ENCODE measurements around the gene NBDY.
"Not testable (repeated sequence)": the region's sequence is repeated elsewhere in the genome, so short reads cannot be mapped to it uniquely, and the experiment has no call there.

Gene NBDY, protein sequence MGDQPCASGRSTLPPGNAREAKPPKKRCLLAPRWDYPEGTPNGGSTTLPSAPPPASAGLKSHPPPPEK

DNA sequence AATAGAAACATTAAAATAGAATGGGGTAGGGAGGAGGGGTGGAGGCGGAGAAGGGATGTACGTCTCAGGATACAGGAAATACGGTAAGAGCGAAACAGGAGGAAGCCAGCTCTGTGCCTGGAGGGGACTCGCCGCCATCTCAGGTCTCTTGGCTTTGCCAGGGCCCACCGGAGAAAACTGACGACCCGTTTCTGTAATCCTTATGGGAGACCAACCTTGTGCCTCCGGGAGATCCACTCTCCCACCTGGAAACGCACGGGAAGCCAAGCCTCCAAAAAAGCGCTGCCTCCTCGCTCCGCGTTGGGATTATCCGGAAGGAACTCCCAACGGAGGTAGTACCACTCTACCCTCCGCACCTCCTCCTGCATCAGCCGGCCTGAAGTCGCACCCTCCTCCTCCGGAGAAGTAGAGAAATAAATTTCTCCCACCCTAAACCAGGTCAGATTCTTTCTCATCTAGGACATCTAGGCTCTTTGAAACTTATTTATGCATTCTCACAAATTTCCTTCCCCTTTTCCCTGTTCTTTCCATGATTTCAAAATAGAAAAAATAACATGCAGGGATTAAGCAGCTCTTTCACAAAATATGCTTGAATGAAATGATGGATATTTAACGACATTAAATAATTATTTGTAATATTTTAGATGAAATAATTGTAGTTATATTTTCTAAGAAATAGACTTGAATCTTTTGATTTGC lies at the start of gene NBDY:
TSS of gene NBDY (plus strand) at position 92 of the 699 bp plus-strand sequence. CDS start at position 203, 111 bp downstream.
- DNase-seq: peak; percentile 1 to 30

GRCh38 chrX:56704530-56704929 lies 24.5 kb upstream of the NBDY start:
- not testable (repeated sequence) for DNase-seq

DNA sequence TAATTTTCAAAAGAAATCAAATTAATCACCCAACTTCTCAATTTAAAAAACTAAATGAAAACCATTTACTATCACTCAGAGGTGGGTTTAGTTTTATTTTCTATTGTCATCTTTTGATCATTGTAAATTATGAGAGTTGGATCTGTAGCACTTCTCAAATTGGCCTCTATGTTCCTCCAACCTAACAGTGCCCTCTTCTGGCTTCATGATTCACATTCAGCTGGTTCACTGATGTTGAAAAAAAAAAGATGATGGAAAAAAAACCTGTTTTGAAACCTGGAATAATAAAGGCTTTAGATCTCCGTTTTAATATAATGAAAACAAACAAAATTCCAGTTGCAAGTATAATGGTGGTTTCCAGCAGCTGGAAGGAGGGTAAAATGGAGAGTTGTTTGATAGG lies 2.4 kb upstream of the NBDY start:
- peak; percentile 4 to 19 for DNase-seq

DNA sequence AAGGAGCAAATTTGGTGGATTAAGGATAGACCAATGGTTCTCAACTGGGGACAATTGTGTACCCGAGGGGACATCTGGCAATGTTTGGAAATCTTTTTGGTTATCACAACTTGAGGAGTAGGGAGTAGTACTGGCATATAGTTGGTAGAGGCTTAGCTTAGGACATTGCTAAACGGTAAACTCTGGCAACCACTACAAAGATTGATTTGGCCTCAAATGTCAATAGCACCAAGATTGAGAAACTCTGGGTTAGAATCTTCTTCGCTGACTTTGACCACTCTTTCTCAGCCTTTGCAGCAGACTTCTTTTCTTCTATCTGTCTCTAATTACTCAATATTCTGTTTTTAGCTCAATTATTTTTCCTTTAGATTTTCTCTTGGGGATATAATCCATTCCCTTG lies 1.5 kb upstream of the NBDY start:
- DNase-seq: no peak

GRCh38 chrX:56728321-56728720 lies 722 bp upstream of the NBDY start:
- DNase-seq: peak in 1 of 2 experiments; percentile 8

DNA sequence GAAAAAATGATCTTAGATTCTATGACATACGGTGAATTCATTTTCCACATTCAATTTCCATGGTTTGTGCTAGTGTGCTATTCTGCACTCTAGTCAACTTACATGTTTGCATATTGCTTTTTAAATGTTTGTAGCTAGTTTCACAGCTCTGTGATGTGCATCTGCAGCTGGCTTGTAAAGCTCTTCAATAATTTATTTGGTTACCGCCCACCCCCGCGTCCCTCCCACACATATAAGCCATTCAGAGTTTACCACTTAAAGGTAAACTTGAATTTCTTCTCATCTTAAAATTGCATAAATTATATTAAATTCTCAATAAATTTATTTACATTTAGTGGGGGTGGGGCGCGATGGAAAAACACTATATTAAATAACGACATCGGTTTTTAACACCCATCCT lies 291 bp upstream of the NBDY start:
- DNase-seq: peak; percentile 0 to 16

DNA sequence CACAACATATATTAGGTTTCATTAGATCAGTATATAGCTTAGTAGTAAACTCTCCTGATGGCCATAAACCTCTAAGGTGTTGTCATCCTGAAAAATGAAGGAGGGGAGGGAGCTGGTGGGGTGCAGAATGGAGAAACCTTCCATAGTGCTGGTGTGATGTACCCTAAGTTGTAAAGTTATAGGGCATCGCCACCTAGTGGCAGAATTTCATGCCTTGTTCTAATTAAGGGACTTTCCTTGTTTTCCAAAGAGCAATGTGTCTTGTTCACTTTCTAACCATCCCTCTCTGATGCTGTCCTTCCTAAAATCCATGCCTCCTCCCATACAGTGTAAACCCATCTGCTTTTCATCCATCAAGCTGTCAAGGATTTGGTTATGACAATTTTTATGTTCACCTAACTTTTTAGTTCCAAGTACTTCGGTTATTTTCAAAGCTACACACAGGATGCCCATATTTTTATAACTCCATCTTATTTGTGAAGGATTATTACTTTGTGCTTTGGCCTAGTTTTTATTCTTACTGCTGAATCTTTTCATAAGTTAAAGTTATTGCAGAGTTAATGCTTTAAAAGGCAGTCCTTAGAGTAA lies 4.5 kb downstream of the NBDY start:
- DNase-seq: peak in 1 of 2 experiments; percentile 5

DNA sequence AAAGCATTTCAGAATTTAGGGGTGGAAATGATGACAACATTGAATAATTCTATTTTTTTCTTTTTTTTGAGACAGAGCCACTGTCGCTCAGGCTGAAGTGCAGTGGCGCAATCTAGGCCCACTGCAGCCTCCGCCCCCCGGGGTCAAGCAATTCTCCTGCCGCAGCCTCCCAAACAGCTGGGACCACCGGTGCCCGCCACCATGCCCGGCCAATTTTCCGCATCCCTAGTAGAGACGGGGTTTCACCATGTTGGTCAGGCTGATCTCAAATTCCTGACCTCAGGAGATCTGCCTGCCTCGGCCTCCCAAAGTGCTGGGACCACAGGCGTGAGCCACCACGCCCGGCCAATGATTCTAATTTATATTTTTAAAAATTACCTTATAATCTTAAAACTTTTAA lies 7.2 kb downstream of the NBDY start:
- no peak for DNase-seq

- DNase-seq: no peak
These were observed 9.6 kb downstream of the NBDY start for GRCh38 chrX:56738670-56739069.

- DNase-seq: peak in 1 of 2 experiments; percentile 40
These were observed 16.0 kb downstream of the NBDY start for GRCh38 chrX:56744996-56745395.

DNA sequence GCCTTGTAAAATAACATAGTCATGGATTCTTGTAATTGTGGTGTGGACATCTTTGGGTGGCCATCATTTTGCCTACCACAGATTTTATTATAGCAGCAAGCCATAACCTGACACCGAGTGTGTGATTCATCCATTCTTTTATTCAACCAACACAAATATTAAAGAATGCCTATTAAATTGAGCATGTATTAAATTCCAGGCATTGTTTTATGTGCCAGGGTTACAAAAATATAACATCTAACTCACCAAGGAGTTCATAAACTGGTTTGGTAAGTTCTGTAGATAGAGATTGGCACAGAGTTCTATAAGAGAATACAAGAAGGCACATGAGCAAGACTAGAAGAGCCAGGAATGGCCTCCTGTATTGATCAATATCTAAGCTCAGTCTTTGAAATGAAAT lies 18.0 kb downstream of the NBDY start:
- no peak for DNase-seq

GRCh38 chrX:56751071-56751470 lies 22.0 kb downstream of the NBDY start:
- DNase-seq: peak in 1 of 2 experiments; percentile 10

DNA sequence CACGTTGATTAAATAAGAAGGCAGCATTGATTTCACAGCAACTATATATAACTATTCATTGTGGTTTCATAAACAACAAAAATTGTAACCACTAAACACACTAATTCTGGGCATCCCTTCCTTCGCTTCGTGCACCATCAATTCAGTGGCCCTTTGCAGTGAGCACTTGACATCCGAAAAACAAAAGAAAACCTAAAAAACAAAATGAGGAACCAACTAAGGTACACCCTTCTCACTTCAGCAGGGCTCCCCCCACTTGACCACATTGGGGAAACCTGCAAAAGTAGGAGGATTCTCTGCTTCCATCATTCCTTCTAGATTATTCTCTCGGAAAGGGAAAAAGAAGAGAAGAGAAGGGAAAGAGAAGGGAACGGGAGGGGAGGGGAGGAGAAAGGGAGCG lies 28.3 kb downstream of the NBDY start:
- no peak for DNase-seq

DNA sequence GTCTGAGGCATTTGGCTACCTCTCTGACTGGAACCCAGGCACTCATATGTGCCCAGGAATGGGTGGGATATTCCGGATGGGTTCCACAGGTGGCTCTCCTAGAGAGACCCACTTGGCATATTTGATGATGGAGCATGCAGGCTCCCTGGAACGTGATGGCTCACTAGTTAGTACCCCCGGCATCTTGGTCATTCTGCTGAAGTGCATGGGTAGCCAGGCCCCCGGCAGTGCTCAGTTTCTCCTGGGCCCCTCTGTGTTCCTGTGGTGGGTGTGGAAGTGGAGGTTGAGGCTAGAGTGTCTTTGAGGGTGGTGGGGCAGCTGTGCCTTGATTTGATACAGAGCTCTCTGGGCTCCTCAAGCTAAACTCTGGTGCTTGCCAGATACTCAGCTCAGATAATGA lies 29.4 kb downstream of the NBDY start:
- no peak for DNase-seq

DNA sequence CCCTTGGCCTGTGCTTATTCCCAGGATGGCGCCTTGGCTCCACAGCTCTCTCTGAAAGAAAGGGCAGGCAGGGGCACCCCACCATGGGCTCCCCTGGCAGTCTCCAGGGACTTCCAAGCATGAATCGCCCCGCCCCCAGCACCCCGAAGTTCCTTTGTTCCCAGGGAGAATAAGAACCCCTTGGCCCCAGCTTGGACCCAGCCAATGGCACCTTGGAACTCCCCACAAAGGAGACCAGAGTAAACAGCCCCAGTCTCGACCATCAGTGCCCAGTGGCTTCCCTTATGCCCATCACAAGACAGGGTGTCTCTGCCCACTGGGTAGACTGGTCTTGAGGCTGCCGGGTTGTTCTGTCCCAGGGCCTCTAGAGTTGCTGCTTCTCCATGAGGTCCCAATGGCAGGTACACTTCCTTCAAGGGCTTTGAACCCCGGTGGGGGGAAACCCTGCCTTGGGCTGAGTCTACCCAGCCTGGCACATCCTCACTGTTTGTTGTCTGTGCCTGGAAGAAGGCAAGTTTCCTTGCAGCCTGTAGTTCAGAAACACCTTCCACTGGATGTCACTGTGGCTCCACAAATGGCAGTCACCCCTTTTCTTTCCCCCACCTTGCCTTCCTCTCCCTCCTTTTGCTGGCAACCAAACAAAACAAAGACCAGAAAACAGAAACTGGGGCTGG lies 30.8 kb downstream of the NBDY start:
- DNase-seq: no peak

DNA sequence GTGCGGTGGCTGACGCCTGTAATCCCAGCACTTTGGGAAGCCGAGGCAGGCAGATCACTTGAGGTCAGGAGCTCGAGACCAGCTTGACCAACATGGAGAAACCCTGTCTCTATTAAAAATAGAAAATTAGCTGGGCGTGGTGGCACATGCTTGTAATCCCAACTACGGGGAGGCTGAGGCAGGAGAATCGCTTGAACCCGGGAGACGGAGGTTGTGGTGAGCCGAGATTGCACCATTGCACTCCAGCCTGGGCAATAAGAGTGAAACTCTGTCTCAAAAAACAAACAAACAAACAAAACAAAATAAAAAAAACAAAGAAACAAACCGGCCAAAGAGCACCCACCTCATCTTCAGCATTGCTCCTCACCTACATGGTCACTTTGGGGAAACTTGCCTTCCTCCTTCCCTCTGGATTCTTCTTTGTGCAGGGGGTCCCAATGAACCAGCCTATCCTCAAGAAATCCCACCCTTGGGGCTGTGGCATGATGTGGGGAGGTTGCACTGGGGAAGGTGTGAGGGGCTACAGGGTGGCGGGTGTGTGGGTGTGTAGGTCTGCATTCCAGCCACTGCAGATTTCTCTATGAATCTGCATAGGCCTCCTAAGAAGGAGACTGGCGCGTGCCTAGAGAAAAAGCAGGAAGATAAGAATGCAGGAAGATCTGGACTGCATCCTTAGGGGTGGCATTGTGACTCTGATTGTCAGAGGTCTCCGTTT lies 31.5 kb downstream of the NBDY start:
- not testable (repeated sequence) for DNase-seq

- DNase-seq: no peak
These were observed 32.1 kb downstream of the NBDY start for GRCh38 chrX:56761167-56761566.

DNA sequence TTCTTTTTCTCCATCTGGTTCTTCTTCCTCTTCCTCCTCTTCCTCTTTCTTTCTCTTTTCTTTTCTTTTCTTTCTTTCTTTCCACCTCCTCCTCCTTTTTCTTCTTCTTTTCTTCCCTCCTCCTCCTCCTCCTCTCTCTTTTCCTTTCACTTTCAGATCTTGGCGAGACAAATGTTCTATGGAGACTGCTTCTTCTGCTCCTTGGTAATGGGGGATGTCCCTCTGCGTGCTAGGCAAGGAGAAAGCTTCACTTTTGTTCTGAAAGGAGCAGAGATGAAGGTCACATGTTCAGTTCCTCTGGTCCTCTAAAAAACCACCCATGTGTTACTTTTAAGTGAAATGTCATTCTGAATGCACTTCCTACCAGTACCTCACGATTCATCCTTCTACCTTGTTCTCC lies 33.2 kb downstream of the NBDY start:
- no peak for DNase-seq

GRCh38 chrX:56762707-56763555 lies 33.9 kb downstream of the NBDY start:
- DNase-seq: no peak

DNA sequence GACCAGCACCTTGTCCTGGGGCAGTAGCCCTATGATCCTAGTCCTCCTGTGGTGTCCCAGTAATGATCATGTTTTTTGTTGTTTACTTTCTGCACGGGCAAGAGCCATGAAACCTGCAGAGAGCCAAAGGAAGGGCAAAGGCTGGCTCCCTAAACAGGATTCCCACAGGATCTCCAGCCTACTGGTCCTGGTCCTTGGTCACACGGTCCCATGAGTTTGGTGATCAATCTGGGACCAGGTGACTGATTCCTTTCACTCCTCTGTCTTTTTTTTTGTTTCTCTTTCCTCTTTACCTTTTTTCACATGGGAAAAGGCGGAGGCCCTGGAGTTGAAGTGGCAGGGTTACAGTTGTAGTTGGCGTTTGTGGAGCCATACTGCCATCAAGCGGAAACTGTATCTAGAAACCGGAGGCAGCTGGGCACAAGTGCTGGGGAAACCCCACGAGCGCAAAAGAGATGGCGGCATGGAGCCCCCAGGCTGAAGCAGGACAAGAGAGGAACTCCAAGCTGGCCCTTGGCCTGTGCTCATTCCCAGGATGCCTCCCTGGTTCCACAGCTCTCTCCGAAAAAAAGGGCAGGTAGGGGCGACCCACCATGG lies 34.6 kb downstream of the NBDY start:
- DNase-seq: no peak

DNA sequence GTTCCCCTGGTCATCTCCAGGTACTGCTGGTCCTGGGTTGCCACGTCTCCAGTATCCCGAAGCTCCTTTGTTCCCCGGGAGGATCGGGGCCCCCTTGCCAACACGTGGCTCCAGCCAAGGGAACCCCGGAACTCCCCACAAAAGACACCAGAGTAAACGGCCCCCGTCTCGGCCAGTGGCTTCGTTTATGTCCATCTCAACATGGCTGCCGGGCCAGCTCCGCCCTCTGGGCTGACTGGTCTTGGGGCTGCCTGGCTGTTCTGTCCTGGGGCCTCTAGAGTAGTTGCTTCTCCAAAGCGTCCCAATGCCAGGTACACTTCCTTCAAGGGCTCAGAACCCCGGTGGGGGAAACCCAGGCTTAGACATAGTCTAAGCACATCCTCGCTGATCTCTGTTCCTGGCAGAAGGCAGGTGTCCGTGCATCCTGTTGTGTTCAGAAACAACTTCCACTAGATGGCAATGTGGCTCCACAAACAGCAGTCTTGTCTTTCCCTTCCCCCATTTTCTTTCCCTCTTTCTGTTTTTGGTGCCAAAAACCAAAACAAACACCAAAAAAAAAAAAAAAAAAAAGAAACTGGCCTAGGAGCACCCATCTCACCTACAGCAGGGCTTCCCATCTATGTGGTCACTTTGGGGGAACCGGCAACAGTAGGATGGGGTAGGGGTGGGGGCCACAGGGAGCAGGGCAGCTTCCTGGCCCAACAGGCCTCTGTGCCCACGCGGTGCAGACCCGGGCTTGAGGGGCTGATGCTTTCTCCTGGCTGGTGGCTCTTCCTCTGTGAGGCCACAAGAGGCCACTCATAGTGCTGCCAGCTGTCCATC lies 35.3 kb downstream of the NBDY start:
- DNase-seq: no peak

Measured in SW 1271 (cell line).